NK-92 (cell line): ENCODE data around the gene SRP68.
"Not testable (repeated sequence)": the region's sequence is repeated elsewhere in the genome, so short reads cannot be mapped to it uniquely, and the experiment has no call there.

Source experiments
- DNase-seq: peaks from one replicate; lab custom pipeline; 2025; ENCODE audit not compliant: unreplicated experiment; lab: John Stamatoyannopoulos, UW

The SRP68 gene

DNA sequence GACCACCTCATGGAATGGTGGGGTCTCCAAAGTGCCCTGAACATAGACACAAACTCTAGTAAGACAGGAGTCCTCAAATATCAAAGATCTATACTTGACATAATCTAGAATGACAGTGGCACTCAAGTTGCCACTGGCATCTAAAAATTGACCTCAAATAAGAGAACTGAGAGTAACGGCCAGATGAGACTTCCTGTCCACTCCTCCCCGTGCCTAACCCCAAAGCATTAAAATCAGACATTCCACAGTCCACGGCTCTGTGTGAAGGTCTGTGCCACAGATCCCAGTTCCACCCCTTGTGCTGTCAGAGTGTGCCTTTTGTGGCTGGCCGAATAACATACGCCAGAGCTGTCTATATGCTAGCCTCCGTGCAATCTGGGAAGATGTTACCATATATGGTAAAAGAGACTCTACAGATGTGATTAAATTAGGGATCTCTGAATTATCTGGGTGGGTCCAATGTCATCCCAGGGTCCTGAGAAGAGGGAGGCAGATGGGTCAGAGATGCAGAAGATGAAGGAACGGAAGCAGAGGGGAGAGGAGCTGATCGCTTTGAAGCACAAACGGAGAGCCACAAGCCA lies 24.2 kb downstream of the SRP68 start:
- no peak for DNase-seq

DNA sequence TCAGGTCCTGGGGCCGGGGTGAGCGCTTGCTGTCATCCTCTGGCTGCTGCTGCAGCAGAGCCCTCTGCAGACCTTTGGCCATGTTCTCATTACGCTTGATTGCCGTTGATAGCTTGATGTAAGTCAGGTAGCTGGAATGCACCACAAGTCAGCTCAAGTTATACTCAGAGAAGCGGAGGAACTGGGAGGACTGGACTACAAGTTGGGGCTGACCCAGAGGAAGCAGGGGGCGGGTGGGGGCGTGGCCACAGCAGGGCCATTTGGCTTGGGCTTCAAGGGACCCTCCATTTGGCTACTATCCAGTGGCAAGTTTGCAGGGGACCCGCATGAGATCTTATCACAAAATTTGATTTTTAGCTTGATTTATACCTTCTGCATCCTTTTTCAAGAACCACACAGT lies 26.3 kb downstream of the SRP68 start:
- no peak for DNase-seq

DNA sequence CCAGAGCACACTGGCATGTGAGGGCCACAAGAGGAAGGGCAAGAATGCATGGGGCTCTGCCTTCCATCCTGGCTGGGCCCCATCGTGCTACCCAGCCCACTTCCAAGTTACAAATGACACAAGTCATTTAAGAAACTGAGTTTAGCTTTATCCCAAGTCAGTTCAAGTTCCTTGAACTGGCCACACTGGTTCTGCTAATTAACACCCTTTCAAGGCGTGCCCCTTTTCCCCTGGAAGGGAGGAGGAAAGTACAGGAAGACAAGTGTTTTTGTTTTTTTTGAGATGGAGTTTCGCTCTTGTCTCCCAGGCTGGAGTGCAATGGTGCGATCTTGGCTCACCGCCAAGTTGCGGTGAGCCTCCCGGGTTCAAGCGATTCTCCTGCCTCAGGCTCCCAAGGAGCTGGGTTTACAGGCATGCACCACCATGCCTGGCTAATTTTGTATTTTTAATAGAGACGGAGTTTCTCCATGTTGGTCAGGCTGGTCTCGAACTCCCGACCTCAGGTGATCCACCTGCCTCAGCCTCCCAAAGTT lies 27.8 kb downstream of the SRP68 start:
- not testable (repeated sequence) for DNase-seq

DNA sequence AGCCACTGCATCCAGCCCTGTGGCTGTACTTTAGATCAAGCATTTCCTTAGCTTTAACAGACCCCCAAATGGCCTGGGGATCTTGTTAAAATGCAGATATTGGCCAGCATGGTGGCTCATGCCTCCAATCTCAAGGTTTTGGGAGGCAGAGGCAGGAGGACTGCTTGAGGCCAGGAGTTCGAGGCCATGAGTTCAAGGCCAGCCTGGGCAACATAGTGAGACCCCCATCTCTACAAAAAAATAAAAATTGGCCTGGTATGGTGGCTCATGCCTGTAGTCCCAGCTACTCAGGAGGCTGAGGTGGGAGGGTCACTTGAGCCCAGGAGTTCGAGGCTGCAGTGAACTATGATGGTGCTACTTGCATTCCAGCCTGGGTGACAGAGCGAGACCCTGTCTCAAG lies 29.4 kb downstream of the SRP68 start:
- not testable (repeated sequence) for DNase-seq

DNA sequence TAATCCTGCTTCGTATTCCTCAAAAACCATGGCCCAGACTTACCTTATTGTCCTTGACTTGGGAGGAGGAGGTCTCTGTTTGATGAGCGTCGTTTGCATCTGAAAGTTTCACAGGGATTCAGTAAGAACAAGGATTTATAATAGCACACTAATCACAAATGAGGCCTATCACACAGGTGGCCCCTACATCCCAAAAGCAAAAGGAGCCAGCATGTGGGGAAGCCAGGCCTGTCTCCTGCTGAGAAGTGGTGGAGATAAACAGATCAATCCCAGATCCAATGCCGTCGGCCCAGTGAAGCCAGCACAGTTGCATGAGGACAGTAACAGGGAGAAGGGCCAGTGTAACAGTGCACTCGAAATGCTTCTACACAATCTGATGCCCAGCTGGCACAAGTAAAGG lies 31.9 kb downstream of the SRP68 start:
- no peak for DNase-seq

DNA sequence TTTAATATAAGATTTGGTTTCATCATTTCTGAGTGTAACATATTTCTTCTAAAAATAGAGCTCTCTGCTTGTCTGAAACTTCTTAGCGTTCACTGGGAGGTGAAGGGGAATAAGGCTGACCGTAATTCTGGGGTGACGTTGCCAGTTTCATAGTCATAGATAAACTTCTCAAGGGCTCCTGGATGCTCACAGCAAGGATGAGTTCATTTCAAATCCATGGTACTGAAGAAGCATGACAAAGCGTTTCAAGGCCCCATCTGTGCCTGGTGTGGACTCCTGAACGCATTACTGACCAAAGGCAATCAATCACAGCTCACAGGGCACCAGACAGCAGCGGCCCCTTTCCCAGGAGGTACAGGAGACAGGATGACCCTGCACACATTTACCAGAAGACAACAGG lies 33.2 kb downstream of the SRP68 start:
- no peak for DNase-seq

DNA sequence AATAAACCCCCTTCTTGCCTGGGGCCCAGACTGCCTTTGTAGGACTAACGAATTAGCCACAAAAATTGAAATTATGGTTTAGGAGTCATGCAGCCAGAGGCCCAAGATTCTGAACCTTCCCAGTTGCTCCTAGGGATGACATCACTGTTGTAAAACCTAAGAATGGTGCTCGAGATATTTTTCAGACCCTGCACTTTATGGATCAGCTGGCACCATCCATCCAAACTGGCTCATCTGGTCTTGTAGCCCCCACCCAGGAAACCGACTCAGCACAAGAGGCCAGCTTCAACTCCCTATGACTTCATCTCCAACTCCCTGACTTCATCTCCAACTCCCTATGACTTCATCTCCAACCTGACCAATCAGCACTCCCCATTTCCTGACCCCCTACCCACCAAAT lies 34.3 kb downstream of the SRP68 start:
- DNase-seq: no peak

DNA sequence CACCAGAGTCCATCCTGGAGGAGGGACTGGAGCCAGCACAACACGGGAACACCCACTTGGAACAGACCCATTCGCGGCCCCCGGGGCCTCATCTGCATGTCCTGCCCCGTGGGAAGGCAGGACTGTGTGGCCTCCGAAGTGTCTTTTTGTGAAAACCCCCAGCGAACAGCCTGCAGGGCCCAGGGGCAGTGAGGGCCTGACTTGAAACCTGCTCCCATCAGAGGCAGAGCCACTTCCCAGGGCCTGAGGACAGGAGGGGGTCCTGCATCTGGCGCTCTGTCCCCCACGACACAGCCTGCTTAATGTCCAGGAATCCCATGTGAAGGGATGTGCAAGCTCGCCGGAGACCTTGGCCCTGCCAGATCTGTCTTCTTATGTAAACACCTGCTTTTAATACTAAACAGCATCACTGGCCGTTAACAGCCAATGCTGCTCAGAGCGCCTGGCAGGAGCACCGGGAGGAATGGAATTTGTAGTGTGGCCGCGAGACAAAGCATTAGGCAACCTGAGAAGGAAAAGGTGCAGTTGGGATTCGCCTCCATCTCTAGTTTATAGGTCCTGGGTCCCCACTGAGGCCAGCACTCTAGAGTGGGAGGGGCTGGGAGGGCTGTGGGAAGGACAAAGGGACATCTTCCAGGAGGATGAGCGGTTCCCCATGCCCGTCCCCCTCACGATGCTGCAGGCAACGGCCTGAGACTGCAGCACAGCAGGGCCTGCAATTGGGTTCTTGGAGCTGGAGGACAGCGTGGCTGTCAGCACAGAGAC lies 35.6 kb downstream of the SRP68 start:
- no peak for DNase-seq

DNA sequence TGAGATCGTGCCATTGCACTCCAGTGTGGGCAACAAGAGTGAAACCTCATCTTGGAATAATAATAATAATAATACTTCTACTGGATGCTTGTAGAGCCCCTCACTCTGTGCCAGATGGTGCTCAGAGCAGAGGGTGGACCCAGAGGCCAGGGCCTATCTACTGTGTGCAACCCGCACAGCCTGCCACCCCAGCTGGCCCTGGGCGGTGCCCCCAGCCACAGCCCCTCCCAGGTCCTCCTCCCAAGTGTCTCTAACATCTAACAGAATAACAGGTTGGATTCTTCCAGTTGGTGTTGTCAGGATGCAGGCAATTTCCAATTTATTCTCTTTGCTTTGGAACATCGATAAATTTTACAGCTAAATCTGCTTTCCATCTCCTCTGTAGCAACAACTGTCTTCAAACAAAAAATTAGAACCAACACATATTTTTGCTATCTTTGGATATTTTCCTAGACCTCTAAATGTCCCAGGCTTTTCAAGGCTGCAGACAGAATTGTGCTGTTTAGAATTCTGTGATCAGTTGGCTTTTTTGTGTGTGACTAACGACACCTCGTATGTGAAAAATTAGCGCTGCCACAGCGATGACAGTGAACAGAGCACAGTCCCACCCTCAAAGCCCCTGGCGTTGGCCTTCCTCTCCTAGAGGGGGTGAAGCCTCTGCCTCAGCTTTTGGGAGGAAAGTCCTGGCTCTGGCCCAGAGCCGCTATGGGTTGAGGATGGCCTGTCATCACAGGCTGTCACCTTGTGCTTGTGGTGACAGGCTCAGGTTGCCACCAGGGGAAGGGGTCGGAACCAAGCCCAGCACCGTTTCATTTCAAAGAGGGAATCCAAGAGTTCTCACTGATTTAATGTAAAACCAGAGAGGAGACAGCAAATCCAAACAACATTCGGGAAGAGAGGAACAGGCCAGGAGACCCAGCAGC lies 37.6 kb downstream of the SRP68 start:
- DNase-seq: no peak

DNA sequence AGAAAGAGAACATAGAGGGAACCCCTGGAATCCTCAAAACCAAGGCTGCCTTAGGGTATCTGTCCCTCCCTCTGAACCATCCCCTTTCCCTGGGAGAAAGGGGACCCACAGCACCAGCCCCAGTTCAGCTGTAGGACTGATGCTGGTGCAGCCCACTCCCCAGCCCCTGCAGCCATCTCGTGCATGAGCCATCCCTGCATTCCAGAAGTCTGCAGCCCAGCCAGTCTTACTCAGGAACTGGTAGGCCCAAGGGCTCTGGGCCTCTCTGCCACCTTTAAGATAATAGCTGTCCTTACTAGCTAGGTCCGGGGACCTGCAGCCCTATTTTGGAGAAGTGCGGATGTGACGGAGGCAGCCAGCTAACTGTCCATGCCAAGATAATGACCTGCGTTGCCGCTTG lies 39.2 kb downstream of the SRP68 start:
- DNase-seq: no peak

DNA sequence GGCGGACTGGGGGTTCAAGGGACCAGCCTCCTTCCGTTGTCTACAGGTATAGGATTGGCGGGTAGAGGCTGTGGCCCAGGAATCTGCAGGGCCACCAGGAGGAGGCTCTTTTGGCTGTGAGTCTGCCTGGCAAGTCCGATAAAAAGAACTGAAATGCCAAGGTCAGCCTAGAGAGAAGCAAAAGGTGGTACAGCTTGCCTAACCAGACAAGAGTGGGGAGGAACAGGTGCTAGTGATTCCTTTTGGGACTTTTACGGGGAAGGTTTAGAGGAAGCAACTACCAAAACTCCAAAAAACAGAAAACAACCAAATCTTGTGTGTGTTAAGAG lies 39.6 kb downstream of the SRP68 start:
- no peak for DNase-seq

DNA sequence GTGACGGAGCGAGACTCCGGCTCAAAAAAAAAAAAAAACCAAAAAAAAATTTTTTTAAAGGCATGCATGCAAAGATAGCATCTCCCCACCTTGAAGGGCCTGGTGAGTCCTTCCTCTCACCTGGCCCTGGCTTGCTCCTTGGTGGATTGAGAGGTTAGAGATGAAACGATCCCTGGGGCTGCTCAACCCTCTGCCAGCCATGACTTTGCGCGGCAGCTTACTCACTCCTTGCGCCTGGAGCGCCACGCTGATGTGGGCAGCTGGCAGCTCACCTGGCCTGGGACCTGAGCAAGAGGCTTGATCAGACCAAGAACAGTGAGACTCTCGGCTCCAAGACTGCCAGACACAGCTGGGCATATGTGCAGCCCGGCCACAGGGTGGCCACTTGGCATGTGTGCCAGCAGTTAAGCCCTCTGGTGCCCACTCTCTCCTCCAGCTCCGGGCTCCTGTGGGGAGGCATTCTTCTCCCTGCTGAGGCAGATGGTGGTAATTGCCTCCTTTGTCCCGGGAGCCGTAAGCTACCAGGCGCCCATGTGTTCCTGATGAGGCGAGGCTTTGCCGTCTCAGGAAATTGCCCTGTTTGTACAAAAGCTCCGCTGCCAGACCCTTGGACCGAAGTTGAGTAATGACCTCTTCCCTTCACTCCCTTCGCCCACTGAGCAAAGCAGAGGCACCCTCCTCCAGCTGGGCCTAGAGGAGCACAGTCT lies 40.1 kb downstream of the SRP68 start:
- DNase-seq: no peak

DNA sequence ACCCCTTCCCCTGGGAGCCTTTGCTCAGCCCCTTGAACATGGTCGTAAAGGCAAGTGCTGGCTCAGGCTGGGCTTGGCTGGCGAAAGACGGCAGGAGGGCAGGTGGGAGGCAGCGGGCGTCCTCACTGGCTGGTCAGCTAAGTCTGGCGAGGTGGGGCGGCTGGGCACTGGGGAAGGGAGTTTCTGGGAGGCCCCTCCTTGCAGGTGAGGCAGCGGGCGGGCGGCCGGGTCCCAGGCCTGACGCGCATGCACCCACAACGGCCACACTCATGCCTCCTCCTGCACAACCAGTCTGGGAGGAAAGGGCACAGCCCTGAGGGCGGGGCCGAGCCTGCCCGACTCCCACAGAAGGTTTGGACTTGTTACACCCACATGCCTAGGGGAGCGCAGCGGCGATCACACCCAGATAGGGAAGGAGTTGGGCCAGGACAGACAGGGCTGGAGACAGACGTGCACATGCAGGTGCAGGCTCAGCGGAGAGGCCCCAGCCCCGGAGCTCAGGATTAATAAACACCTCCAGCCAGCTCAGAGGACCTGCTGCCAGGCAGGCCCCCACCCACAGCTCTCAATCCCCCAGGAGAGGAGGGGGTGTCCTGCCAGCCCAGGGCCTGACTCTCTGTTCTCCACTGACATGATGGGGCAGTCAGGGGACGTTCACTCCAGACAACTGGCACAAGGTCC lies 45.0 kb downstream of the SRP68 start, which contains the start of gene EVPL:
EVPL (minus strand) TSS at position 148 of the 681 bp plus-strand sequence; CDS start at position 40, 108 bp downstream.
- no peak for DNase-seq

DNA sequence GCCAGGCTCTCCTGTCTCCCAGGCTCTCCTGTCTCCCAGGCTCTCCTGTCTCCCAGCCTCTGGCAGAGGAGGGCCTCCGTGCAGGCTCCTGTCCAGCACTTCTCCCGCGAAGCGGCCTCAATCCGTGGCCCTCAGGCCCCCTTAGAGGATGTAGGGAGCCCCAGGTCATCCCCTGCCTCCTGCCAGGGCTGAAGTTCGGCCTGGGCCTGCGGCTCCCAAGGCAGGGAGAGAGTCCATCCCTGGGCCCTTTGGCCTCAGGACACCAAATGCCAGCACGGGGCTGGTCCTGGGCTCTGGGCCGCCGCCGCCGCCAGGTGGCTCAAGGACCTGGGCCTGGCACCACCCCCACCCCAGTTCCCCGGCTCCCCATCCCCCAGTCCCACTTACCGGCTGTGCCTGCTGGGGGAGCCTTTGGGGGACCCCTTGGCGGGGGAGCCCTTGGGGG lies 45.6 kb downstream of the SRP68 start:
- no peak for DNase-seq

DNA sequence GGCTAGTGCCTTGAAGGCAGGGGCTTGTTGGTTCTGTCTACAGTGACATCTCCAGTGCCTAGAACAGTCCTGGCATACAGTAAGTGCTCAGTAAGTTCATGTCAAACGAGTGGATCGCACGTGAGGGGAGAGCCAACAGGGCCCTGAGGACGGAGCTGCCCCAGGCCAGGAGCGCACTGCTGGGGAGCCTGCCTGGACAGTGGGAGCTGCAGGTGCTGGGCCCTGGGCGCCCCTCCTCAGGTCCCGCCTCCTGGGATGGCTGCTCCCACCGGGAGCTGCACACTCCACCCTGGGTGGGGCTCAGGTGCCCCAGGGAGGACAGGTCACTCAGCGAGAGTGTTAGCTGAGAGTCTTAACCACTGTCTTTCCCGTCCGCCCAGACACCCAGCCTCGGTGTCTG lies 47.0 kb downstream of the SRP68 start:
- DNase-seq: no peak

DNA sequence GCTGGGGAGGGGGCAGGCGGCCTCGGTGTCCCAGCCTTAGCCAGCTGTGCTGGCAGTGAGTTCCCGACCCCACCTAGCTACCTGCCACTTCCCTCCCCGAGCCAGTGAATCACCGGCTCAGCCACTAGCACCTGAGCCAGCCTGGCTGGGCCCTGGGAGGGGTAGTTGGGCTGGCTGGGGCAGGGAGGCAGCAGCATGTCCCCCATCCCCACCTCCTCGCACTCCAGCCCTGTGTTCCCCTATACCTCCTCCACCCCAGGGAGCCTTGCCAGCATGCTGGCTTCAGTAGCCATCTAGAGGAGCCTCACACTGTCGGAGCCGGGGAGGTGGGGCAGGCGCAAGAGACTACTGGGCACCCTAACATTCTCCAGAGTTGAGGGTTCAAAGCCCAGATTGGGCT lies 48.0 kb downstream of the SRP68 start:
- no peak for DNase-seq

DNA sequence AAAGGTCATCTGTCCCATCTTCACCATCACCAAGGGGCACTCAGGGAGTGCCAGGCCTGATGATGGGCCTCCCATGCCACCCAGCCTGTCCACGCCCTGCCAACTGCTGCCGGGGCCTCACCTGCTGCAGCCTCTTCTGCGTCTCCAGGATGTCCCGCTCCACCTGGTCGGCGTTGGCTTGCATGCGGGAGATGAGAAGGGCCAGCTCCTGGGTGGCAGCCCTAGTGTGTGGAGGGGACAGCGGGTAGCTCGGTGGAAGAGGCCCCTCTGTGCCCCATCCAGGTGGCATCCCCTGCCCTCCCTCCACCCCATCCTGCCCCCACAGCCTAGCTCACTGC lies 48.4 kb downstream of the SRP68 start:
- DNase-seq: no peak

DNA sequence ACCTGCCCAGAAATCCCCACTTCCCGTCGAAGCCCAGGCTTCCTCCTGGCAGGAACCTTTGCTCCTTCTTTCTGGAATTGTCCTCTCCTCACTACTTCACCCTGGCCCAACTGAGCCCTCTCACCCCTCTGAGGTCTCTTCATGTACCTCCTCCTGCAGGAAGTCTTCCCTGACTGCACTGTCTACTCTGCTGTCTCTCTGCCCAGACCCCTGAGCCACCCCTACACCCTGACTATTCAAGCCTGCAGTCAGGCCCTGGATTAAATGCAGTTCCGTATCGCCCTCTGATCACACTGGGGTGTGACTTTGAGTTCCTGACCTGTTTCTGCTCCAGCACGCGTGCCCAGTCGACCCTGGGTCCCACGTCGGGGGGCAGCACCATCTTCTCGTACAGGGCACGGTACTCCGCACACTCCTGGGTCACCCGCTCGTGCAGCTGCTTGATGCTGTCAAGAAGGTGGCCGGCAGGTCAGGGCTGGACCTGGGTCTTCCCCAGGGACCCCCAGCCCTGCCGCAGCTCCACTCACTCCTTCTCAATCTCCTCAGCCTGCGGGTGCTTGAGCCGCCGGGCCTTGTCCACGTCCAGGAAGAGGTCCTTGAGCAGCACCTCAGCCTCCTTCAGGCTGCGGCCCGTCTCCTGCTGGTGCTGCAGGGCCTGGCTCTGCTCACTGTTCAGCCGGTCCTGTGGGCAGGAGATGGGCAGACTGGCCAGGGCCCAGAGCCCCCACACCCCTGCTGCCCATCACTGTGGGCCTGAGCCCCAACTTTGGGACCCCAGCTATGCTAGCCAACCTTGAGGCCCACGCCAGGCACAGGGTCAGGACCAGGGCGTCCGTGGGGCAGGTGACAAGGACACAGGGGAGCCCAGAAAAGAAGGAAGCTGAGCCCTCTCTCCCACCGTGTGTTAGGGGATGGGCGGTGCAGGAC lies 49.1 kb downstream of the SRP68 start:
- DNase-seq: no peak

DNA sequence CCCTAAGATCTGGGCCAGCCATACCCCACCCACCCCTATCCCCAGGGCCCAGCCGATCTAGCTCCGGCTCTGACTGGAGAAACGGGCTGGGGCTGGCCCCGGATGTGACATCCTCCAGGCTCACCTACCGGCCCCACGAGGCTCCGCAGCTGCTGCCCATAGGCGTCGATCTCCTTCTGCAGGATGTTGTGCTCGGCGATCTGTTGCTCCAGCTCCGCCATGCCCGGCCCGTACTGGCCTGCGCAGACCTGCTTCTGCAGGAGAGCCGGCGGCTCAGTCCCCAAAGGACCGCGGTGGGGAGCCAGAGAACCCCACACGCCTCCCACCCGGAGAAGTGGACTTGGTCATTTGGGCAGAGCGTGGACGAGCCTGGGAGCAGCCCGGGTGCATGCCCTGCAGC lies 50.0 kb downstream of the SRP68 start:
- DNase-seq: no peak
